T-helper 9 cell (primary cell): ENCODE measurements around the gene NTMT1.
A peak's percentile ranks its signal among the peaks of the same experiment; 100 is the strongest.

Experiments
- DNase-seq: peaks from one replicate; pipeline ENCODE4 v3.0.0-alpha.2; 2020

The NTMT1 gene

DNA sequence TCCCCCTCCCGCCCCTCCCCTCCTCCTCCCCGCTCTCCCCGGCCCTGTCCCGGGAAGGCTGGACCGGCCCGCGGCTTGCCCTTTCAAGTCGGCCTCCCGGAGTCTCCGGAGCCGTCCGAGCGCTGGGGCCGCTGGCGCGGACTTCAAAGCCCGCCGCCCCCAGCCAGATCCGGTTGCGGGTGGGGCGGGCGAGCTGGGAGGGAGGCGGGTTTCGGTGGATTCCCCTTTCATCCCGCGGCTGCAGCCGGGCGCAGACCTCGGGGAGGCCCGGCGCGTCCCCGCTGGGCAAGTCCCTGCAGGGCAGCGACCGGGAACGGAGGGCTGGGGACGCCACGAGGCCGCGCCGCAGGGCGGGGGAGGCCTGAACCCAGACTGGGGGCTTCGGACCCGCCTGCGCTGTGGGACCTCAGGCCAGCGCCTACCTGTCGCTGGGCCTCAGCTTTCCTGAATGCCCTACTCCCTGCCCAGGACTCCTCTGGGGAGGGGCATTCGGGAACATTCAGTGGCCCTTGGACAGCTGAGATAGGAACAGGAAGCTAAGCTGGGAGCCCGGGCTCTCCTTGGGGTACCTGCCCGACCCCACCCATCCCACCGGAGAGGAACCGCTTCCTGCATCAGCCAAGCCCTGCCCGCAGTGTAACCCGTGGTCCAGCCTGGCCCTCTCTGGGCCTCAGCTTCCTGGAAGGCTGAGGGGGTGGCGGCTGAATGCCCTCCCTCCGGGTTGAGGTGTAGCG, 28.4 kb upstream of the NTMT1 start:
- no peak for DNase-seq

DNA sequence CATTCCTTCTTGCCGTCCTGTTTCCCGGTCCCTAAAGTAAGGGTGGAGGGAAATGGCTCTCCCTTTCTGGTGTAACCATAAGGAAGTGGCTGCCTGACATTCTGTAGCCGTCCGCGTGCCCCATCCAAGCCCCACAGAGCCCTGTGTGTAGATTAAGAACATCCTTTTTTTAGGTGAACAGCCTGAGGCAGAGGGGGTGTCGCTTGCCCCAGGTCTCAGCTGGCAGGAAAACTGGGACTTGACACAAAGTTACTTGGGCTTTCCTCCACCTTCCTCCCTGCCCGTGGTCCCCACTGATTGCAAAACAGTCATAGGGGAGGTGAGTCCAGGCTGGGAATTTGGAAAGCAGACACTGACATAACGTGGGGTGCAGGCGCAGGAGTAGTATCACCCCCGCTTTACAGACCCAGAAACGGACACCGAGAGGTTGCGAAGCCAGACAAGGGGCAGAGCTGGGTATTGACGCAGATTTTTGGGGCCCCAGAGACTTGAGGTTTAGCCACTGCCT, 27.8 kb upstream of the NTMT1 start:
- DNase-seq = no peak

DNA sequence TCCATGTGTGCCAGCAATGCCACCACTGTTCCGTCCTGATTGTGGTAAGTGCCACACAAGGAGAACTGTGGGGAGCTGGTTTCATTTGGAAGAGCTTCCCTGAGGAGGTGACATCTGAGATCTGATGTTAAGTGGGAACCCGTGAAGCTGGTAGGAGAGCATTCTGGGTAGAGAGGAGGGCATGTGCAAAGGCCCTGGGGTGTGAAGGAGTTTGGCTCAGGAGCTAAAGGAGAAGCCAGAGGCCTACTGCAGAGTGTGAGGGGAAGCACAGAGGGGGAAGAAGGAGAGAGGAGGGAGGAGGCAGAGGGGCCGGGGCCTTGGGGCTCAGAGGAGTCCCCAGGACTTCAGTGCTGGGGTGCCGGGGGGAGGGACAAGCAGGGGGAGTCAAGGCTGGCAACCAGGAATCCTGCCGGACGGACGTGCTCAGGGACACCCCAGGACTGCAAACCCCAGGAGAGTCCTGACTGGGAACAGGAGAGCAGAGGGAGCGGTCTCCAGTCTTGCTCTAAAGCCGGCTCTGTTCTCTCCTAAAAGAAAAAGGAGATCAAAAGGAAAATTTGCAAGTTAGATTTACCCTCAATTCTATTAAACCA, 24.8 kb upstream of the NTMT1 start:
- DNase-seq = no peak

DNA sequence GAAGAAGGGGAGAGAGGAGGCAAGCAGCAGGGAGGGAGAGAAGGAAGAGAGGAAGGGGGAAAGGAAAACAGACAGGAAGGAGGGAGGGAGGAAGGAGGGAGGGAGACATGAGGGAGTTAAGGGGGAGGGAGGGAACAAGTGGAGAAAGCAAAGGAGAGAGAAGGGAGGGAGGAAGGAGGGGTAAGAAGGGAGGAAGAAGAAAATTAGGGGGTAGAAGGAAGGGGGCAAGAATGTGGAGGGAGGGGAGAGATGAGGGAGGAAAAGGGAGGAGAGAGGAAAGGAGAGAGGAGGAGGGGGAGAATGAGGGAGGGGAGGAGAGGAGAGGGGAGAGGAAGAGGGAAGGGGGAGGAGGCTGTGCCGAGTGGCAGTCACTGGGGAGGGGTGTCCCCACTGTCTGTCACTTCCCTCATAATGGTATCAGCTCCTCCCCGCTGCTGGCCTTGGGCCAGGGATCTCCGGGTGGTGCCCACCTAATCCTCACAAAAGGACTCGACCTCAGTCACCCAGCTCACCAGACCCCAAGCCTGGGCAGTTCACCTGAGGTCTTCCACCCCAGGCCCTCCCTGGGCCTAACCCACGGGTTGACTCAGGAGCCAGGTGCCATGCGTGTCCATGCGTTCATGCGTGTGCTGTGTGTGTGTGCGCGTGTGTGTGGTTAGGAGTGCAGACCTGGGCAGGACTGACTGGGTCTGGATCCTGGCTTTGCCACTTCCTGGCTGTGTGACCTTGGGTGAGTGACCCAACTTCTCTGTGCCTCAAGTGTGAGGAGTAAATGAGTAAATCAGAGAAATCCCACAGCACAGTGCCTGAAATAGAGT, 23.2 kb upstream of the NTMT1 start:
- no peak for DNase-seq

DNA sequence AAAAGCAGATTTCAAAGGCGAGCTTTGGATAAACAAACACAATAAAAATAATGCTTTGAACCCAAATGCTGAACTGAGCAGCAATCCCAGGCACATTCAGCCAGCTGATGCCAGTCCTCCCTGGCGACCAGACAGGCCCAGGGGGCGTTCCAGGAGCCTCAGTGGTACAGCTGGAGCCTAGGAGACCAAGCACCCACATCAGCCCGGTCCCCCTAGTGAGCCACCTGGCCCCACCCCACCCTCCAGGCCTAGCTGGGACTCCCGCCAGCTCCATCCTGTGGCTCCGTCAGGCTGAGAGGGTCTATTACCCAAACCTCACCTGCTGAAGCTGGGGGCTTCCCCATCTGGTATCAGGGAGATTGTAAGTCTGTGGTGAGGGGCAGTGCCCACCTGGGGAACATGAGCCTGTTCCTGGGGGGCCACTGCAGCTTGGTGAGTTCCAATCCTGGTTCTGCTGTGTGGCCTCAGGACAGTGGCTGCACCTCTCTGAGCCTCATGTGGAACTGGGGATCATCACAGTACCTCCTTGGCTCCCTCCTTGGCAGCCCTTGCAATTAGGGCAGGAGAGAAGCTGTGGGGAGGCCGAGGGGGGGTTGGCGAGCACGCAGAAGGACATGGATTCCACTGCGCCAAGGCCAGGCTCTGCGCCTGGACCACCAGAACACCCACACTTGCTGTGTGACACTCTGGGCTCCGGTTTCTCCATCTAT, 21.8 kb upstream of the NTMT1 start:
- no peak for DNase-seq

DNA sequence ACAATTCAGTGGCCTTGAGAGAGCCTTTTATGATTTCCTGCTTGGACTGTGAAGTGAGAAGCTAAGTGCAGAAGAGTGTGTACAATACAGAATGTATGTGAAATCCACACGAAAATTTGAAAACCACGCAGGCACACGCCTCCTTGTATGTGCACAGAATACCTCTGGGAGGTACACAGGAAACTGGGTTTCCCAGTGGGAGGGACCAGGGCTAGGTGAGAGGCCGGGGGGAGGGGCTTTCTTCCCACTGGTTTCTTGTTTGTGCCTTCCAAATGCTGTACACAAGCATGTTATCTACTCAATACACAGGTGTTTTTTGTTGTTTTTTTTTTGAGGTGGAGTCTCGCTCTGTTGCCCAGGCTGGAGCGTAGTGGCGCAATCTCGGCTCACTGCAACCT, 21.2 kb upstream of the NTMT1 start:
- no peak for DNase-seq

DNA sequence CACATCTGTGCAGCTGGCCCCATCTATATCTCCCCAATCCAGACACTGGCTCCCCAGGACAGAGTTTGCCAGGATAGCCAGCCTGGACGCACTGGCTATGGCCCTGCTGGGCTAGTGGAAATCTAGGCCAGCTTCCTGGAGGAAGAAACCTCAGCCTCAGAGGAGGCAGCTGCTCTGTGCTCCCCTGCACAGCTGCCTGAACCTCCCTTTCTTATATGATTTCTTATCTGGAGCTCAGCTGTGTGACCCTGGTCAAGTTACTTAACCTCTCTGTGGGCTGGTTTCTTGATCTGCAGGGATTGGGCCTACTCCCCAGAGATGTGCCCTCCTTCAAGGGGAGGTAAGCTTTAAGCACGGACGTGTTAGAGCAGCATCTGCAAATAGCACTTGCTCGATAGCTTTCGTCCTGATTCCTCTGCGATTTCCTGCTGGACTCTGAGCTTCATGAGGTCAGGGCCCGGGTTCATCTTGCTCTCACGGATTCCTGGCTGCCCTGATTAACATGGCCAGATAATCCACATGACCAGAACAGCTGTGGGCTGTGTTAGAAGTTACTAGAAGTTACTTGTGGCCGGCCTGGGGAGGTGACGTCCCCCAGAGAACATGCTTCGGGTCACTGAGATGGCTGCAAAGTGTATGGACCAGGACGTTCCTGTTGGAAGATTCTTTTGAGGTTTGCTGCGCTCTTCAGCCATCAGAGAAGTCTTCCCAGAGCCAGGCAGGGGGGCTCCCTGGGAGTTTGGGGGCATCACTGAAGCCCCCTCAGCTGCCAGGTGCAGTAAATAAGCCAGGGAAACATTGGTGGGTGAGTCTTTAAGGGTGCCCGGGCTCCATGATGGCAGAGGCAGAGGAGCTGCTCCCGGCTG, 19.6 kb upstream of the NTMT1 start:
- no peak for DNase-seq

DNA sequence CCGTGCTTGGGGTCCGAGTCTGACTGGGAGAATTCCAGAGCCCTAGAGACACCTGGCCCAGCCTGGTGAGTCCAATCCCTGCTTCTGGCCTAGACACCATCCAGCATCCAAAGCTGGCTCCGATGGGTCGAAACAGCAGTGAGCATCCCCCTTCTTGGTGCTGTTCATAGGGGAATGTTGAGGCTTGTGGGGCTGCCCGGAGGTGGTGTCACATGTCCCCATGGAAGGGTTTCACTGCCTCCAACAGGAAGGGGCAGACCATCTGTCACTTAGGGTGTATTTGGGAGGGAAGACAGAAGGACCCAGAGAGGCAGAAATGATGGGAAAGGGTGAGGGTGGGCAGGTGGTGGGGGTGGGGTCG, 19.0 kb upstream of the NTMT1 start:
- DNase-seq = no peak

DNA sequence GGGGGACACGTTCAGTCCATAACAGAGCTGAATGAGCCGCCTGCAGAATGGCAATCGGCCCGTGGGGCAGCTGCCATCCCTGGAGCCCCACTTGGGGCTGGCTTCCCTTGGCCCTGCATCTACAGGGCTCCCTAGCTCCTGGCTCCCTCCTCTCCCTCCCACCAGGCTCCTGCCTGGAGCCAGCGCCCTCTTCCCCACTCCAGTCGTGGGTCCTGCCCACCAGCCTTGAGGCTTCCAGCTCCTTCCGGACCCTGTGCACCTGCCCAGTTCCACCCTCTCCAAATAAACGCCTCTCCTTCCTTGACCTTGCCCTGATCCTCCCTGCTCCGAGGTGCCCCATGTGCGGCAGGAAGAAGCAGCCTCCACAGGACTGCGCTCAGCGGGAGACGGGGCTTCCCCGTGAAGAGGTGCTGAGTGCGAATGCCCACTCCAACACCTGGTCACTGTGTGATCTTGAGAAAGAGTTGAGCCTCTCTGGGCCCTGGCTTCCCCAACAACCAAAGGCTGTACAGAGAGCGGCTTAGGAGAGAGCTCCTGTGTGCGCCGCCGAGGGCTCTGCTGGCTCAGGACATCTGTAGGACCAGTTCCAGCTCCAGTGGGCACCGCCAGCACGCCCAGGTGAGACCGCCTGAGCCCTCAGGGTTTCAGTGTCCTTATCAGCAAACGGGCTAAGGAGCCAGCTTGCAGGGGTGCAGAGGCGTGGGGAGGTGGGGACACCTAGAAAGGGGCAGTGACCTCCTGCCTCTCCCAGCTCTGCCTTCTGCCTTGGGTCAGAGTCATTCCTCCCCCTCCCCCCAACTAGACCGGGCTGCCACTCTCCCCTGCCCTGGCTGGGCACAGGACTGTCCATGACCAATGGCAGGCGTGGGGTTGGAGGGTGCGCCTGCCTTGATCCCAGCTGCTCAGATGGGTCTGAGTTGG, 17.1 kb upstream of the NTMT1 start:
- DNase-seq = no peak

DNA sequence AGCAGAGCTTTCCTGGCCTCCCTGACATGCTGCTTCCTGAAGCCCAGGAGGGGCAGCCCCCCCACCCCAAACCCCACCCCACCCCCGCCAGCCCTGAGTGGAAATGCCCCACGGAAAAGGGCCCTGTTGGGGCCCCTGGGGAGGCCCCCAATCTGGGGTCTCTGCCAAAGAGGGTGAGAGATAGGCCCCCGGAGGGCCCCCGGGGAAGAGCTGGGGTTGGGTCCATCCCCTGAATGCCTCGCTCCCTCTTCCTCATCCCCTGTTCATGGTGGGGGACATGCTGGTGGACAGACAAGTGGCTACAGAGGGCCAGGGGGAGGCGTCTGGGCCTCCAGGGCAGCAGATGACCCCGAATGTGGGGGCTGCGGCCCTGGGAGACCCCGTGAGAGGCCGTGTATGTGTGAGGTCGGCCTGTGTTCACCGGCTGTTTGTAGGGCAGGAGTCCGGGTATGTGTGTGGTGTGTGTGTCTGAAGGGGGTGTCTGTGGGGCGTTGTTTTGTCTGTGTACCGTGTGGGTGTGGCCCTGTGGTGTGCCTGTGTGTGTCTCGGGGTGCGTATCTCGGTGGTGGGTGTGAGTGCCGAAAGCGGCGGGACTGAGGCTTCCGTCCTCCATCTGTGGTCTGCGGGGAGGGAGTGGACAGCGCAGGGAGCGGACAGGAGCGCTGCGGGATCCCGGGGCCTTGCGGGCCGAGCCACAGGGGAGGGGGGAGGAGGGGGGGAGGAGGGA, 16.3 kb upstream of the NTMT1 start:
- peak; percentile 59 for DNase-seq

DNA sequence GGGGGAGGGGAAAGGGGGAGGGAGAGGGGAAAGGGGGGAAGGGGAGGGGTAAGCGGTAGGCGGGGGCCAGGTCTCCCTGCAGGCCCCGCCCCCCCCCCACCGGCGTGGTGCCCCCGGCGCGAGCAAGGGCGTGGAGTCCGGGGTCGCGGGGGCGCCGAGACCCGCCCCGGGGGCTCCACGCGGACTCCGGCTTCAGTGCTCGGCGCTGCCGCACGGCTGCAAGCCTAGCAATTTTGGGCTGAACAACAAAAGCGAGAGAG, 15.8 kb upstream of the NTMT1 start:
- DNase-seq = no peak

DNA sequence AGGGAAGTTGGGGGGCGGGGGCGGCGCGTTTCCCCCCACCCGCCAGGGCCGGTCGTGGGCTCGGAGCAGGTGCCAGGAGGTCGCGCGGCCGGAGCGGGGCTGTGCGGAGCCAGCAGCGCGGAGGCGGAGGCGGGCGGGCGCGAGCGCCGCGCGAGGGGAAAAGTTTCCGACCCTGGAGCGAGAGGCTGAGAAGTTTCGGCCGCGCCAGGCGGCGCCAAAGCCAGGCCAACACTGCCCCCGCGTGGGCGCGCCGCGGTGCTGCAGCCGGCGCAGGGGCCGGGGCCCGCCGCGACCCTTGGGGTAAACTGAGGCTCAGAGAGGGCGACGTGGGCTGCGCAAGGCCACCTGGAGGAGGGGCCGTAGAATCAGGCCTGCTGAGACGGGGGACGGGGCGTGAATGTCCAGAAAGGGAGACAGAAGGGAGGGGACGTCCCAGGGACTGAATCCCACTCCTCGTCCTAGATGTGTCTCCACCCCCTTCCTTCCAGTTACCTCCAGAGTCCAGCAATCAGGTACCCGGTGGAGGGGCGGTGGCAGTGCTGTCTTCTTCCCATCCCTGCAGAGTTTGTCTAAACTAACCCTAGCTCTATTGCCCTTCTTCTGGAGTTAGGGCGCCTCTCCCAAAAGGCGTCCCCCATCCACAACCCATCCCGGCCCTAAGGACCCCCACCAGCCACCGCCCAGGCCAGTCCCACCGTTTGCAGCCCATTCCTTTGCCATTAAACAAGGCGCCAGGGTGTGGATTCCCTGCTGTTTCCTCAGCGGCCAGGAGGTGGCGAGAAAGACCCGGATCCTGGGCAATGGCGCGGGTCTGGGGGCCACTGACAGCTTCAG, 15.3 kb upstream of the NTMT1 start:
- peak; percentile 67 for DNase-seq

DNA sequence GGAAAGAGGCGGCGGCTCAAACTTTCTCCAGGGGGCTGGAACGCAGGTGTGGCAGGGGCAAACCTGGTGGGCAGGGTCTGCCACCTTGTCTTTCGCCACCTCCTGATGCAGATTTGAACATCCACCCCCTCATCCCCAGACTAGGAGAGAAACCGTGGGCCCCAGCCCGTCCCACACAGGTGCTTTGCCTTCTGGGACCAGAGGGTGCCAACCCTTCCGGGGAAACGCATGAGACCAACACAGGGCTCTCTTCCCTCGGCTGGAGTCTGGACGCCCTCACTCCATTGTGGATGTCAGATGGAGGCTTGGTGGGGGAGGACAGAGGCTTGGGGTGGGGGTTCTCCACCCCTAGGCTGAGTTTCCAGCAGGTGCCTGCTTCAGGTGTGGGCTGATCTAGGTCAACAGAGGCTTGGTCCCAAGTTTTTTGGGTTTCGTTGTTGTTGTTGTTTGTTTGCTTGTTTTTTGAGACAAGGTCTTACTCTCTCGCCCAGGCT, 14.6 kb upstream of the NTMT1 start:
- no peak for DNase-seq

DNA sequence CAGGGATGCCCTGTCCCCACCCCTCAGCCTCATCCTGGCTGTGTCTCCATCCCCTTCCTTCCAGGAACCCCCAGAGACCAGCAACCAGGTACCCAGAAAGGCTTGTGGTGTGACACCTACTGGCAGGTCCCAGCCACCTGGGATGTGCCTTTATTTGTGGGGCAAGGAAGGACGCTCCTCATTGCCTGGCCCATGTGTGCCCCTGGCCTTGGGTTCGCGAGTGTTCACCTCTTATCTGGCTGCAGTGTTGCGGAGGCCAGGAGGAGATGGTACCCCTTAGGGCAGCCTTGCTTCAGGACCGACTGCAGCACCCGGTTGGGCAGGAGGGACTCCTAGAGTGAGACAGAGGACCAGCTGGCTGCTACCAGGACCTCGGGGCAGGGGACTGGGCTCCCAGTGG, 13.8 kb upstream of the NTMT1 start:
- no peak for DNase-seq

DNA sequence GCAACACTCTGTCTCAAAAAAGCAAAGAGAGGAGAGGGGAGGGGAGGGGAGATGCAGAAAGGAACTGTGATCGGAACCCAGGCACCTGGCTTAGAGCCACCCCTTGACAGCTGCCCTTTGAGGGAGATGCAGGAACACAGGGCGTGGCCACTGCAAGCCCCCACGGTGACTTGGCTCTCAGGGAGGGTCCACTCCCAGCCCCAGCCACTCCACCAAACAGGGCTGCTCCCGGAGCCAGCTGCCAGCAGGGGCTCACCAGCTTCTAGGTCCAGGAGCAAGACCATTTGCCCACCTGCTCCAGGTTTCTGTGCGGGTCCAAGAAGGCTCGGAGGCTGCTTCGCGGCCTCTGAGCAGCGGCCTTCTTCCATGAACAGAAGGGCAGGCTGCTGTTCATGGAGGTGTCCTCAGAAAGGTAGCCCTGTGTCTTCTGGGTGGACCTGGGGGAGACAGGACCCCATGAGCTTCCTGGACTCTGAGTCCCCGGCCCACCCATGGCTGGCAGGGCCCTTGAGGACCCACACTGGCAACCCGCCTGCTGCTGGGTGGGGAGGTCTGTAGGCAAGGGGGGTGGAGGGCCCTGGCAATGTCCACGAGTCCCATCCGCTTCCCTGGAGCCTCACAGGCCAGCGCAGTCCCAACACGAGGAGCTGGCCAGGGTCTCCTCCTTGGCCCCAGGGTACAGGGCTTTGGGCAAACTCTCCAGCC, 13.0 kb upstream of the NTMT1 start:
- no peak for DNase-seq

DNA sequence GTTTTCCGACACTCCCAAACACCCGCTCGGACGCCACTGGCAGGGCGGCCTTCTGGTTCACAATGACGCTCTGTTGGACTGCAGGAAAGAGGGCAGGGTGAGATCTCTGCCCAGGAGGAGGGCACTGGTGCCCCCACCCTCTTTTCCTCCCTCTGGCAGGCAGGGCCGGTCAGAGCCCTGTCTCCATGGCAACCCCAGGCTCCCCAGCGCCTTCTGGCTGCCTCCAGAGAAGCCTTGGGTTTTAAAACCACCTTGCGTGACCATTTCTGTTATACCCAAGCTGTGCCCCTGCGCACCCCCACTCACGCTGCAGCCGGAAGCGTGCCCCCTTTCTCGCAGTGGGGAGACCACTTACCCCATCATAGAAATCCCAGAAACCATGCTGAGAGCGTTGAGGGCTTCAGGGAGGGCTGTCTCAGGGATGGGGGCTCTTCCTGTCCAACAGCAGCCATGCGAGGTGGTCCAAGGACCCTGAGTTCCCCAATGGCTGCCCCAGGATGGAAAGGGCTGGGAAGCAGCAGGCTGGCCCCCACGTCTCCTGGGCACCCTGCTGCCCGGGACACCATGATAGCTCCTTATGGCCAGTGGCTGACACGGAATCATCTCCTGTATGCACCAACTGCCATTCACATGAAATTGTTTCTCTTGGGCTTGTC, 12.3 kb upstream of the NTMT1 start:
- no peak for DNase-seq

DNA sequence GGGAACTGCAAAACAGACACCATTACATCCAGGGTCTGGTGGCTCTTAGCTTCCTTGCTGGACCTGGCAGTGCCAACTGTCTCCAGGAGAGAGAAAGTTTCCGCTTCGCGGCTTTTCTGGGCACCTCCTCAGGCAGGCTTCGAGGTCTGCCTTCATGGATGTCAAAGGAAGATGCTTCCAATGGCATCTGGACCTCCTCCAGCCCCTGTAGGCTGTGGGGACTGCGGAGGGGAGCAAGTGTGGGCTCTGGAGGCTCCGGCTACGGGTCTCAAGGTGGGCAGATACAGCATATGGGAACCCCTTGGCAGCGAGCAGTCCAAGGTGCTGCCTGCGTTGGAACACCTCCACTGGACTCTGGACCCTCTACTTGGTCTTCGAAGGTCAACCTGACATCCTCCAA, 11.0 kb upstream of the NTMT1 start:
- DNase-seq = no peak
